Measurements from ENCODE around the gene ZNF600. TPM values are rescaled to one million over a fixed set of nuclear protein-coding genes. Genes with fewer than 3 reads are reported as not detected.
"Not testable (repeated sequence)": the region's sequence is repeated elsewhere in the genome, so short reads cannot be mapped to it uniquely, and the experiment has no call there.

Gene ZNF600
- total RNA-seq, 1 experiment from 2014 or later = 7.9 TPM

GRCh38 chr19:52725528-52725961, 61.0 kb downstream of the ZNF600 start:
- ChIA-PET CTCF (no interaction called here), POLR2A (no interaction called here)
- DNase-seq (ENCODE audit: unreplicated experiment) = no peak
- Mint-ChIP-seq H3K4me3 (ENCODE audit: unreplicated experiment) (no peak overlapping the region), H3K4me1 (ENCODE audit: insufficient read depth, unreplicated experiment) (peaks cover 22% of the 10 kb centered on the region), H3K27ac (ENCODE audit: low read depth, unreplicated experiment) (no peak overlapping the region), H3K27me3 (ENCODE audit: insufficient read depth, unreplicated experiment) (no peaks in the 10 kb centered on the region), H3K9me3 (ENCODE audit: unreplicated experiment) (no peaks in the 10 kb centered on the region), H3K36me3 (ENCODE audit: insufficient read depth, unreplicated experiment) (peaks cover 27% of the 10 kb centered on the region)
- TF ChIP-seq CTCF (IDR thresholded peaks at IDR 0.05; ENCODE audit: unreplicated experiment) = no peak
- intact Hi-C loops (cut with micrococcal nuclease) = no loop called here
- no TSS peak for BruUV-seq (replicated peaks)

- Mint-ChIP-seq H3K4me1 (ENCODE audit: insufficient read depth, unreplicated experiment) (peaks cover 22% of the 10 kb centered on the region), H3K27me3 (ENCODE audit: insufficient read depth, unreplicated experiment) (no peaks in the 10 kb centered on the region), H3K27ac (ENCODE audit: low read depth, unreplicated experiment) (no peak overlapping the region), H3K9me3 (ENCODE audit: unreplicated experiment) (no peaks in the 10 kb centered on the region), H3K4me3 (ENCODE audit: unreplicated experiment) (no peak overlapping the region), H3K36me3 (ENCODE audit: insufficient read depth, unreplicated experiment) (peaks cover 27% of the 10 kb centered on the region)
- ChIA-PET CTCF (no interaction called here), POLR2A (no interaction called here)
- intact Hi-C loops (cut with micrococcal nuclease) = no loop called here
- no peak for DNase-seq (ENCODE audit: unreplicated experiment)
- no peak for TF ChIP-seq CTCF (IDR thresholded peaks at IDR 0.05; ENCODE audit: unreplicated experiment)
- no TSS peak for BruUV-seq (replicated peaks)
Measured at GRCh38 chr19:52724701-52725514, 61.7 kb downstream of the ZNF600 start.

GRCh38 chr19:52723907-52724598, 62.5 kb downstream of the ZNF600 start:
- CTCF ChIA-PET; H3K27ac Mint-ChIP-seq (ENCODE audit: low read depth, unreplicated experiment); H3K9me3 Mint-ChIP-seq (ENCODE audit: unreplicated experiment); DNase-seq (ENCODE audit: unreplicated experiment); intact Hi-C loops (cut with micrococcal nuclease); H3K27me3 Mint-ChIP-seq (ENCODE audit: insufficient read depth, unreplicated experiment); BruUV-seq (replicated peaks); H3K4me3 Mint-ChIP-seq (ENCODE audit: unreplicated experiment): not testable (repeated sequence)
- Mint-ChIP-seq H3K36me3 (ENCODE audit: insufficient read depth, unreplicated experiment) (peaks cover 30% of the 10 kb centered on the region), H3K4me1 (ENCODE audit: insufficient read depth, unreplicated experiment) (peaks cover 22% of the 10 kb centered on the region)
- POLR2A ChIA-PET = interaction anchor here (2.3 kb wide), 1 partner anchor 9 kb away, joined by 9 read pairs; no protein-coding TSS in a partner anchor

GRCh38 chr19:52722062-52723003, 64.3 kb downstream of the ZNF600 start:
- no peak for TF ChIP-seq CTCF (IDR thresholded peaks at IDR 0.05; ENCODE audit: unreplicated experiment)
- Mint-ChIP-seq H3K4me1 (ENCODE audit: insufficient read depth, unreplicated experiment) (peaks cover 22% of the 10 kb centered on the region), H3K36me3 (ENCODE audit: insufficient read depth, unreplicated experiment) (peaks cover 20% of the 10 kb centered on the region), H3K4me3 (ENCODE audit: unreplicated experiment) (no peak overlapping the region), H3K9me3 (ENCODE audit: unreplicated experiment) (no peaks in the 10 kb centered on the region), H3K27me3 (ENCODE audit: insufficient read depth, unreplicated experiment) (no peaks in the 10 kb centered on the region), H3K27ac (ENCODE audit: low read depth, unreplicated experiment) (no peak overlapping the region)
- ChIA-PET POLR2A (interaction anchor here (0.7 to 2.3 kb wide), 4 partner anchors 11 to 156 kb away, joined by 3 to 9 read pairs (median 3); no protein-coding TSS in a partner anchor), CTCF (interaction anchor here (0.6 to 0.9 kb wide), 3 partner anchors 59 to 500 kb away, joined by 3 to 4 read pairs (median 4); no protein-coding TSS in a partner anchor)
- BruUV-seq (replicated peaks) = no TSS peak
- DNase-seq (ENCODE audit: unreplicated experiment) = peak; percentile 98
- intact Hi-C loops (cut with micrococcal nuclease) = no loop called here

- H3K4me1 Mint-ChIP-seq (ENCODE audit: insufficient read depth, unreplicated experiment) = peaks cover 27% of the 10 kb centered on the region
- CTCF ChIA-PET; DNase-seq (ENCODE audit: unreplicated experiment); BruUV-seq (replicated peaks); intact Hi-C loops (cut with micrococcal nuclease); H3K27ac Mint-ChIP-seq (ENCODE audit: low read depth, unreplicated experiment); H3K9me3 Mint-ChIP-seq (ENCODE audit: unreplicated experiment); H3K4me3 Mint-ChIP-seq (ENCODE audit: unreplicated experiment); H3K27me3 Mint-ChIP-seq (ENCODE audit: insufficient read depth, unreplicated experiment); POLR2A ChIA-PET: not testable (repeated sequence)
- H3K36me3 Mint-ChIP-seq (ENCODE audit: insufficient read depth, unreplicated experiment) = peaks cover 13% of the 10 kb centered on the region
Measured at GRCh38 chr19:52720541-52720940, 66.0 kb downstream of the ZNF600 start.

All from MCF 10A (cell line).